ENCODE data around the gene SIRT5. TPM values are rescaled to one million over a fixed set of nuclear protein-coding genes. Genes with fewer than 3 reads are reported as not detected.

SIRT5 gene
- total RNA-seq, 3 donors from 2014 or later, result 10.2 to 20.6 (median 14.5) TPM

- Histone ChIP-seq H3K4me1 (no peaks in the 10 kb centered on the region), H3K27ac (no peak overlapping the region), H3K27me3 (no peaks in the 10 kb centered on the region), H3K4me3 (no peak overlapping the region), H3K36me3 (no peaks in the 10 kb centered on the region), H3K9me3 (no peaks in the 10 kb centered on the region)
- DNase-seq (ENCODE audit: low spot score in 2 of 2), result no peak
- no peak for TF ChIP-seq POLR2A (IDR thresholded peaks at IDR 0.05)
- no peak for TF ChIP-seq CTCF (IDR thresholded peaks at IDR 0.05)
- no peak for TF ChIP-seq POLR2AphosphoS5 (IDR thresholded peaks at IDR 0.05)
- intact Hi-C loops (cut with DNase I; ENCODE audit: low total_unique reads), result no loop called here
Observed at GRCh38 chr6:13663986-13664385, 89.6 kb downstream of the SIRT5 start.

Other genes with a start within 250 kb of the SIRT5 start
- gene TBC1D7, start 246.1 kb upstream of the SIRT5 start, total RNA-seq, result 10 to 100 TPM in 1 of 3 donors, 1 to 10 TPM in 2; 8.6 to 10.6 (median 9.8) TPM
- gene GFOD1, start 87.0 kb upstream of the SIRT5 start, total RNA-seq, result 10 to 100 TPM; 11.6 to 33.3 (median 23.3) TPM
- gene NOL7, start 40.7 kb downstream of the SIRT5 start, total RNA-seq, result 10 to 100 TPM; 75.7 to 83.4 (median 80.5) TPM
- gene RANBP9, start 137.2 kb downstream of the SIRT5 start, total RNA-seq, result 10 to 100 TPM; 43.9 to 51.5 (median 48.0) TPM
- gene MCUR1, start 240.0 kb downstream of the SIRT5 start, total RNA-seq, result 10 to 100 TPM; 12.8 to 14.9 (median 14.1) TPM